ENCODE results near the gene SPTLC1. TPM values are rescaled to one million over a fixed set of nuclear protein-coding genes. Genes with fewer than 3 reads are reported as not detected.

SPTLC1 gene
- total and polyA plus RNA-seq, 2 of the 8 experiments (the other 6 are each of a cell fraction or from before 2014, with no cell fraction given), result 34.2 to 62.1 TPM

DNA sequence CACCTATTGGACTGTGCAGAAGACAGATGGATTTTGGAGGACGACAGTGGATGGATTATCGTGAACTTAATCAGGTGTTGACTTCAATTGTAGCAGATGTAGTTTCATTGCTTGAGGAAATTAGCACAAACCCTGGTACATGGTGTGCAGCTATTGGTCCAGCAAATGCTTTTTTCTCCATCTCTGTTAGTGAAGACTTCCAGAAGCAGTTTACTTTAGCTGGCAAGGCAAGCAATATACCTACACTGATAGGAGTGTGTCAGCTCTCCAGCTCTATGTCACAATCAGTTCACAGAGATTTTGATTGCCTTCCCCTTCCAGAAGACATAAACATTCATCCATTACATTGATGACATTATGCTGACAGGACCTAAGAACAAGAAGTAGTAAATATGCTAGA is 129.5 kb downstream of the SPTLC1 start:
- H2BK5ac ChIP-seq (ENCODE audit: low read depth, low read length), result no peak overlapping the region
- TF ChIP-seq GABPA (IDR thresholded peaks at IDR 0.05; ENCODE audit: borderline replicate concordance, insufficient read depth, low read length), result no peak
- TF ChIP-seq ATF3 (IDR thresholded peaks at IDR 0.05; ENCODE audit: insufficient read depth, low read depth, low read length), result no peak
- TF ChIP-seq NRF1 (IDR thresholded peaks at IDR 0.05; ENCODE audit: low read depth, low read length), result no peak
- no peak for TF ChIP-seq KDM5A (IDR thresholded peaks at IDR 0.05; ENCODE audit: low read length)
- TF ChIP-seq YY1 (IDR thresholded peaks at IDR 0.05; ENCODE audit: low read depth, low read length), result no peak
- no peaks in the 10 kb centered on the region for H3K79me2 ChIP-seq (ENCODE audit: control insufficient read depth in 1 of 2, insufficient read depth in 2 of 2, low read length in 2 of 2)
- no peak overlapping the region for H4K5ac ChIP-seq (ENCODE audit: insufficient read length, low read depth, low read length)
- no peak overlapping the region for H4K91ac ChIP-seq (replicated peaks; ENCODE audit: insufficient read length, low read length)
- peaks cover 0 to 1% (median 0%) of the 10 kb centered on the region in 4 experiments; a peak in 1 of 7 replicates for H3K27me3 ChIP-seq (replicated peaks in 1 of 4; ENCODE audit: control insufficient read depth in 3 of 4, extremely low read depth in 1 of 4, insufficient read depth in 3 of 4, low read length in 3 of 4)
- no peak overlapping the region for H3K14ac ChIP-seq (ENCODE audit: insufficient read length)
- H2BK120ac ChIP-seq (replicated peaks; ENCODE audit: low read depth, low read length), result no peak overlapping the region
- H2BK20ac ChIP-seq (ENCODE audit: low read length), result no peak overlapping the region
- H3K4ac ChIP-seq (replicated peaks; ENCODE audit: insufficient read length, low read depth, low read length), result no peak overlapping the region
- ChIA-PET CTCF (ENCODE audit: partially characterized antibody) (interaction anchor here (15.3 kb wide), 1 partner anchor 31 kb away, joined by 180 read pairs; the partner anchor contains the start of gene ROR2), POLR2A (ENCODE audit: partially characterized antibody) (no interaction called here)
- H4K20me1 ChIP-seq (replicated peaks in 1 of 2; ENCODE audit: control insufficient read depth in 1 of 2, insufficient read depth in 2 of 2, low read length in 2 of 2), result no peaks in the 10 kb centered on the region
- no peak overlapping the region for H3K18ac ChIP-seq (ENCODE audit: extremely low read depth, low read length)
- no peaks in the 10 kb centered on the region for H3K36me3 ChIP-seq (ENCODE audit: control insufficient read depth in 2 of 4, insufficient read depth in 4 of 4, low read length in 3 of 4)
- H2BK15ac ChIP-seq (ENCODE audit: low read length), result no peak overlapping the region
- no peak overlapping the region for H3K4me2 ChIP-seq (ENCODE audit: insufficient read depth in 1 of 2, low read depth in 2 of 2, low read length in 2 of 2)
- H3K4me3 ChIP-seq (ENCODE audit: extremely low read depth in 1 of 4, insufficient read depth in 2 of 4, low read depth in 3 of 4, low read length in 4 of 4), result no peak overlapping the region
- H3K9ac ChIP-seq (replicated peaks in 1 of 4; ENCODE audit: extremely low read depth in 1 of 4, low read depth in 3 of 4, low read length in 3 of 4), result no peak overlapping the region
- no peak overlapping the region for H3K27ac ChIP-seq (ENCODE audit: low read depth, low read length)
- H2AK5ac ChIP-seq (ENCODE audit: low read depth, low read length), result no peak overlapping the region
- H3K79me1 ChIP-seq (ENCODE audit: low read depth, low read length), result no peaks in the 10 kb centered on the region
- no peak for DNase-seq (ENCODE audit: low read depth in 1 of 2, low spot score in 2 of 2)
- no peak overlapping the region for H2AFZ ChIP-seq (ENCODE audit: low read length)
- WGBS, 2 experiments (ENCODE audit: extremely low coverage in 1 of 2, insufficient coverage in 1 of 2, insufficient read length in 1 of 2, insufficient replicate concordance in 2 of 2, low coverage in 1 of 2, low lambda C conversion rate in 2 of 2, missing lambda C conversion rate in 1 of 2), result 84% methylated on average over 2 of the region's 2 CpGs; no CpG with 5 or more reads in 1 of the 2 experiments
- no peaks in the 10 kb centered on the region for H3K4me1 ChIP-seq (replicated peaks in 1 of 4; ENCODE audit: control insufficient read depth in 3 of 4, insufficient read depth in 4 of 4, low read length in 3 of 4)
- no peak for FAIRE-seq
- H3K23me2 ChIP-seq (ENCODE audit: low read depth, low read length), result no peaks in the 10 kb centered on the region
- H3K9me3 ChIP-seq (ENCODE audit: insufficient read depth in 2 of 2, low read depth in 1 of 2, low read length in 1 of 2), result peaks cover 5 to 6% of the 10 kb centered on the region in 2 experiments; a peak in 1 of 4 replicates
- H3K56ac ChIP-seq (replicated peaks; ENCODE audit: insufficient read length, low read depth, low read length), result no peak overlapping the region
- H4K8ac ChIP-seq (ENCODE audit: extremely low read depth, insufficient read depth, low read length), result no peak overlapping the region
- H3K23ac ChIP-seq (ENCODE audit: insufficient read length), result no peak overlapping the region
- no peak overlapping the region for H2BK12ac ChIP-seq (ENCODE audit: low read depth, low read length)
